Lower leg skin (tissue), 3 donors: ENCODE data around the gene RNASE9.

Source experiments
- CTCF ChIP-seq, 3 donors: fragments of 450-650 bp; IDR thresholded peaks; one replicate each; pipeline ENCODE4 v1.5.1; 2016; ENCODE audit warnings: antibody characterized with exemption in 3 of 3, mild to moderate bottlenecking in 3 of 3, moderate library complexity in 2 of 3
- POLR2A ChIP-seq, 2 donors: fragments of 450-650 bp; IDR thresholded peaks; one replicate each; pipeline ENCODE4 v1.6.1; 2016 to 2017; ENCODE audit warnings: antibody characterized with exemption in 2 of 2, mild to moderate bottlenecking in 1 of 2, moderate library complexity in 1 of 2

GRCh38 chr14:20559461-20559904 lies 1.4 kb downstream of the RNASE9 start:
- TF ChIP-seq POLR2A (IDR thresholded peaks at IDR 0.05): no peak
- TF ChIP-seq CTCF (IDR thresholded peaks at IDR 0.05): no peak
